HG03442 (cell line): ENCODE measurements around the gene SASH1.

Experiments used
- ATAC-seq: cut with Tn5 transposase; IDR thresholded peaks from one replicate; pipeline ENCODE4 v1.9.1; 2021; ENCODE audit warnings: mild to moderate bottlenecking, moderate library complexity; ENCODE audit not compliant: unreplicated experiment

Gene SASH1

GRCh38 chr6:148491638-148492251 lies 149.1 kb downstream of the SASH1 start:
- no peak for ATAC-seq

- ATAC-seq: no peak
Measured at GRCh38 chr6:148492654-148493290, 150.1 kb downstream of the SASH1 start.

GRCh38 chr6:148493424-148493823 lies 150.8 kb downstream of the SASH1 start:
- no peak for ATAC-seq

GRCh38 chr6:148494226-148494625 lies 151.6 kb downstream of the SASH1 start:
- no peak for ATAC-seq

GRCh38 chr6:148495029-148495428 lies 152.4 kb downstream of the SASH1 start:
- ATAC-seq: peak; percentile 64

- ATAC-seq: no peak
Measured at GRCh38 chr6:148497257-148497656, 154.6 kb downstream of the SASH1 start.

- no peak for ATAC-seq
Measured at GRCh38 chr6:148497717-148498116, 155.1 kb downstream of the SASH1 start.

- no peak for ATAC-seq
Measured at GRCh38 chr6:148500402-148500801, 157.8 kb downstream of the SASH1 start.

- ATAC-seq: no peak
Measured at GRCh38 chr6:148501178-148501590, 158.5 kb downstream of the SASH1 start.

- ATAC-seq: no peak
Measured at GRCh38 chr6:148502083-148502772, 159.6 kb downstream of the SASH1 start.

- ATAC-seq: no peak
Measured at GRCh38 chr6:148502773-148503135, 160.1 kb downstream of the SASH1 start.

GRCh38 chr6:148503703-148504102 lies 161.1 kb downstream of the SASH1 start:
- ATAC-seq: no peak

- no peak for ATAC-seq
Measured at GRCh38 chr6:148507774-148508173, 165.1 kb downstream of the SASH1 start.

GRCh38 chr6:148508401-148509041 lies 165.9 kb downstream of the SASH1 start:
- ATAC-seq: no peak

- ATAC-seq: no peak
Measured at GRCh38 chr6:148509119-148509799, 166.6 kb downstream of the SASH1 start.

GRCh38 chr6:148509800-148510581 lies 167.4 kb downstream of the SASH1 start:
- ATAC-seq: peak; percentile 57

- ATAC-seq: no peak
Measured at GRCh38 chr6:148513145-148514071, 170.8 kb downstream of the SASH1 start.

- ATAC-seq: no peak
Measured at GRCh38 chr6:148514091-148514845, 171.6 kb downstream of the SASH1 start.

- ATAC-seq: no peak
Measured at GRCh38 chr6:148516217-148516616, 173.6 kb downstream of the SASH1 start.
